IPS-15b (cell line): ENCODE data around the gene TRIM14.
"Not testable (repeated sequence)": the region's sequence is repeated elsewhere in the genome, so short reads cannot be mapped to it uniquely, and the experiment has no call there.

Experiments
- H3K27me3 ChIP-seq: one replicate; pipeline ENCODE4 v1.6.1; 2013; ENCODE audit warnings: low read length; ENCODE audit not compliant: control insufficient read depth, insufficient read depth
- H3K36me3 ChIP-seq: one replicate; pipeline ENCODE4 v1.6.1; 2013; ENCODE audit warnings: low read length; ENCODE audit not compliant: control insufficient read depth, insufficient read depth
- H3K4me1 ChIP-seq: one replicate; pipeline ENCODE4 v1.6.1; 2013; ENCODE audit warnings: mild to moderate bottlenecking, low read length; ENCODE audit not compliant: control insufficient read depth, insufficient read depth
- H3K4me3 ChIP-seq: one replicate; pipeline ENCODE4 v1.5.1; 2013; ENCODE audit warnings: low read depth, low read length
- H3K9ac ChIP-seq: one replicate; pipeline ENCODE4 v1.6.1; 2013; ENCODE audit warnings: low read depth, mild to moderate bottlenecking, low read length
- H3K9me3 ChIP-seq: one replicate; pipeline ENCODE4 v1.6.1; 2013; ENCODE audit warnings: mild to moderate bottlenecking, low read length; ENCODE audit not compliant: control insufficient read depth, insufficient read depth

Gene TRIM14

GRCh38 chr9:98124091-98124490, 5.1 kb upstream of the TRIM14 start:
- H3K9ac ChIP-seq, H3K27me3 ChIP-seq, H3K4me3 ChIP-seq, H3K9me3 ChIP-seq, H3K4me1 ChIP-seq, H3K36me3 ChIP-seq: not testable (repeated sequence)

DNA sequence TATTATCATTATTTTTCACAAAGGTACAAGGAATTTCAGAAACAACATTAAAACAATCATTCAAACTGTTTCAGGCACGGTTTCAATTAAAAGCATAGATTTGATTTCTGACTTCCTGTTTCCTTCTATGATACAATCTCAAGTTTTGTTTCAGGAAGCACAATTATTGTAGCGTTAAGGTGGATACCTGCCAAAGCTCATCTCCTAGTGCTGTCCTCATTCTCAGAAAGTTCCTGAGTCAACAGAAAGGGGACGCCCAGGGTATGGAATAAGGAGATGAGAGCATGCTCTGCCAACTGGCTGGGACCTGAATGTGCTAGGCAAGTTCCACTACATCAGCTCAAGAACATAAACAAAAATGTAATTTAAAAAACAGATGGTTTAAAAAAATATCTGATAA, 2.0 kb upstream of the TRIM14 start:
- H3K4me3 ChIP-seq = no peak overlapping the region
- no peak overlapping the region for H3K9ac ChIP-seq
- H3K36me3 ChIP-seq = no peaks in the 10 kb centered on the region
- no peaks in the 10 kb centered on the region for H3K27me3 ChIP-seq
- H3K9me3 ChIP-seq = no peaks in the 10 kb centered on the region
- H3K4me1 ChIP-seq = no peaks in the 10 kb centered on the region

- no peaks in the 10 kb centered on the region for H3K4me1 ChIP-seq
- H3K4me3 ChIP-seq = no peak overlapping the region
- H3K9ac ChIP-seq = no peak overlapping the region
- H3K9me3 ChIP-seq = no peaks in the 10 kb centered on the region
- no peaks in the 10 kb centered on the region for H3K36me3 ChIP-seq
- no peaks in the 10 kb centered on the region for H3K27me3 ChIP-seq
Measured at GRCh38 chr9:98120476-98120875, 1.5 kb upstream of the TRIM14 start.

- Histone ChIP-seq H3K27me3 (no peaks in the 10 kb centered on the region), H3K9me3 (no peaks in the 10 kb centered on the region), H3K4me3 (peak overlapping the region; percentile 75), H3K36me3 (no peaks in the 10 kb centered on the region), H3K9ac (no peak overlapping the region), H3K4me1 (no peaks in the 10 kb centered on the region)
Measured at GRCh38 chr9:98117984-98118639, 910 bp downstream of the TRIM14 start.

- H3K36me3 ChIP-seq, H3K9me3 ChIP-seq, H3K9ac ChIP-seq, H3K4me3 ChIP-seq, H3K27me3 ChIP-seq, H3K4me1 ChIP-seq: not testable (repeated sequence)
Measured at GRCh38 chr9:98117097-98117496, 1.9 kb downstream of the TRIM14 start.

DNA sequence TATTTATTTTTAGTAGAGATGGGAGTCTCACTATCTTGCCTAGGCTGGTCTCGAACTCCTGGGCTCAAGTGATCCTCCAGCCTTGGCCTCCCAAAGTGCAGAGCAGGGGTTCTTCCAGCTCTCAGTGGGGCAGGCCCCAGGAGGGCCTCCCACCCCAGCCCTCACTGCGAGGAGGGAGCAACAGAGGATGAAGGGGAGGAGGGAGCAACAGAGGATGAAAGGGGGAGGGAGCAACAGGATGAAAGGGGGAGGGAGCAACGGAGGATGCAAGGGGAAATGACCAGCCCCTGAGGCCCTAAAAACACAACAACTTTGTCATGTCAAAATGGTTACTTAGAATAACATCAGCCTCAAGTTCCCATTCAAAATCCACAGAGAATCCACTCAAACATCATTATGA, 10.0 kb downstream of the TRIM14 start:
- Histone ChIP-seq H3K9me3 (no peaks in the 10 kb centered on the region), H3K9ac (no peak overlapping the region), H3K4me1 (no peaks in the 10 kb centered on the region), H3K4me3 (no peak overlapping the region), H3K36me3 (no peaks in the 10 kb centered on the region), H3K27me3 (no peaks in the 10 kb centered on the region)

- H3K4me1 ChIP-seq = no peaks in the 10 kb centered on the region
- H3K9ac ChIP-seq = no peak overlapping the region
- no peak overlapping the region for H3K4me3 ChIP-seq
- no peaks in the 10 kb centered on the region for H3K9me3 ChIP-seq
- no peaks in the 10 kb centered on the region for H3K27me3 ChIP-seq
- no peaks in the 10 kb centered on the region for H3K36me3 ChIP-seq
Measured at GRCh38 chr9:98108531-98109031, 10.4 kb downstream of the TRIM14 start.

DNA sequence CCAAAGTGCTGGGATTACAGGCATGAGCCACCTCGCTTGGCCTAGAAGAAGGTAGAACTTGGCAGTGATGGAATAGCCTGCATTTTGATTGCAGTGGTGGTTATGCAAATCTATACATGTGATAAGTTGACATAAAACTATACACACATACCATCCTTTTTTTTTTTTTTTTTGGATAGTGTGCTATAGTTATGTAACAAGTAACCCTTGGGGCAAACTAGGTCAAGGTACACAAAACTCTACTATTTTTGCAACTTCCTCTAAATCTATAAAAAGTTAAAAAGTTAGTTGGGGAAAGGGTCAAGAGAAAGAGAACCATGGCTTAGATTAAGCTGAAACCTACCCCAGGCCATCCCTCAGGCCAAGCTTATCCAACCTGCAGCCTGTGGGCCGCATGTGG, 11.1 kb downstream of the TRIM14 start:
- Histone ChIP-seq H3K9me3 (no peaks in the 10 kb centered on the region), H3K9ac (no peak overlapping the region), H3K4me3 (no peak overlapping the region), H3K4me1 (no peaks in the 10 kb centered on the region), H3K36me3 (no peaks in the 10 kb centered on the region), H3K27me3 (no peaks in the 10 kb centered on the region)

DNA sequence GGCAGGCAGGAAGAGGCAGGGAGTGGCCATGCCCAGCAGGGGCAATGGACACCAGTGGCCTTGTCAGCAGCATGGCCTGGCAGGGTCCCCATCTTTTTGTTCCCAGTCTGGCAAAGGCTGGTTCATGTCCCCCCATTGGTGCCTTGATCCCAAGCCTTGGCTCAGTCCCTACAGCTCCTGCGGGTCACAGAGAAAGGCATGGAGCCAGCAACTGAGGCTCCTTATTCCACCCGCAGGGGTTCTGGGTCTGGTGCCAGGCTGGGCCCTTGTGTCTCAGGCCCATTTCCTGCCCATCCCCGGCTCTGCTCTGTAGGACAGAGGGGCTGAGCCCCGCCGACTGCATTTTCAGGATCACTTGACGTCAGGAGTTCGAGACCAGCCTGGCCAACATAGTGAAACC, 14.0 kb downstream of the TRIM14 start:
- H3K9me3 ChIP-seq = no peaks in the 10 kb centered on the region
- H3K27me3 ChIP-seq = no peaks in the 10 kb centered on the region
- no peaks in the 10 kb centered on the region for H3K36me3 ChIP-seq
- no peak overlapping the region for H3K9ac ChIP-seq
- no peaks in the 10 kb centered on the region for H3K4me1 ChIP-seq
- H3K4me3 ChIP-seq = no peak overlapping the region

DNA sequence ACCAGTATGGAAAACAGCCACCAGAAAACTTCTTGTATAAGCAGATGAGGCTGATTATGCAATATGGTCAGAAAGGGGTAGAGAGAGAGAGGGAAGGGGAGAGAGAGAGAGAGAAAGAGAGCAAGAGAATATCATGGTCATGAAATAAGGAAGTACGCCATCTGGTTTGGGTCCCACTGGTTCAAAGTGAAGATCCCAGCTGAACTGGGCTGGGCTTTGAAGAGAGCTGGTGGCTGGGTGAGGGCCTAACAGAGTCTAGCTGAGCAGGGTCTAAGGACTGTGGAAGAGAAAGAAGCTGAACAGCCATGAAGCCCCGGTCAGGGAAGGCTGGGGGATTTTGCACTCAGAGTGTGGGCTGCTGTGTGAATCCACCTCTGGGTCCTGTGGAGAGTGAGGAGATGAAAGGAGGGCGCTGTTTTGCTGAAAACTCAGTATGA, 14.6 kb downstream of the TRIM14 start:
- no peak overlapping the region for H3K9ac ChIP-seq
- H3K4me3 ChIP-seq = no peak overlapping the region
- H3K4me1 ChIP-seq = no peaks in the 10 kb centered on the region

DNA sequence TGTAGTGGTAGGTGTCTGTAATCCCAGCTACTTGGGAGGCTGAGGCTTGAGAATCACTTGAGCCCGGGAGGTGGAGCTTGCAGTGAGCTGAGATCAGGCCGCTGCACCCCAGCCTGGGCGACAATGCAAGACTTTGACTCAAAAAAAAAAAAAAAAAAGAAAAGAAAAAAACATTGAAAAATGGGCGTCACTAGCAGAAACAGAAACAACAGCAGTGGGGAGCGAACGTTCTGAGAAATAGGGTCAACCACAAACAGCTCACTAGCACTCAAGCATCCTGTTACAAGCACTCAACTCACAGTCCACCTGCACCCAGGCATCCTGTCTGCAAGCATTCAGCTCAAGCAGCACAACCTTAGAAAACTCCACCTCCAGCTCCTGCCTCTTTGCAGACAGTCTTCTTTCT, 17.2 kb downstream of the TRIM14 start:
- Histone ChIP-seq H3K36me3 (no peaks in the 10 kb centered on the region), H3K9me3 (no peaks in the 10 kb centered on the region), H3K4me1 (no peaks in the 10 kb centered on the region), H3K27me3 (no peaks in the 10 kb centered on the region), H3K4me3 (no peak overlapping the region), H3K9ac (no peak overlapping the region)

More for the DNA sequence above, 14.6 kb downstream of the TRIM14 start:
- no peaks in the 10 kb centered on the region for H3K27me3 ChIP-seq
- H3K36me3 ChIP-seq = no peaks in the 10 kb centered on the region
- H3K9me3 ChIP-seq = no peaks in the 10 kb centered on the region

DNA sequence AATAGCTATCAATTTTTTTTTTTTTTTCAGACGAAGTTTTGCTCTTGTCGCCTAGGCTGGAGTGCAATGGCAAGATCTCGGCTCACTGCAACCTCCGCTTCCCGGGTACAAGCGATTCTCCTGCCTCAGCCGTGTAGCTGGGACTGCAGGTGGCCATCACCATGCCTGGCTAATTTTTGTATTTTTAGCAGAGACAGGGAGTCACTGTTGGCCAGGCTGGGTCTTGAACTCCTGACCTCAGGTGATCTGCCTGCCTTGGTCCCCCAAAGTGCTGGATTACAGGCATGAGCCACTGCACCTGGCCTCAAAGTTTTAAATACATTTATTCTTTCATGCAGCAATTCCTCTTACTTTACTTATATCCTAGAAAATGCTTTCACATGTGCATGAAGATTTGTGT, 17.6 kb downstream of the TRIM14 start:
- Histone ChIP-seq H3K4me3 (no peak overlapping the region), H3K9ac (no peak overlapping the region), H3K27me3 (no peaks in the 10 kb centered on the region), H3K36me3 (no peaks in the 10 kb centered on the region), H3K9me3 (no peaks in the 10 kb centered on the region), H3K4me1 (no peaks in the 10 kb centered on the region)
